ENCODE data around the gene RAB25. TPM values are rescaled to one million over a fixed set of nuclear protein-coding genes. Genes with fewer than 3 reads are reported as not detected.
A peak's percentile ranks its signal among the peaks of the same experiment; 100 is the strongest.

Gene RAB25
- total and polyA plus RNA-seq, 4 donors = 0.67 to 2.0 (median 0.92) TPM

DNA sequence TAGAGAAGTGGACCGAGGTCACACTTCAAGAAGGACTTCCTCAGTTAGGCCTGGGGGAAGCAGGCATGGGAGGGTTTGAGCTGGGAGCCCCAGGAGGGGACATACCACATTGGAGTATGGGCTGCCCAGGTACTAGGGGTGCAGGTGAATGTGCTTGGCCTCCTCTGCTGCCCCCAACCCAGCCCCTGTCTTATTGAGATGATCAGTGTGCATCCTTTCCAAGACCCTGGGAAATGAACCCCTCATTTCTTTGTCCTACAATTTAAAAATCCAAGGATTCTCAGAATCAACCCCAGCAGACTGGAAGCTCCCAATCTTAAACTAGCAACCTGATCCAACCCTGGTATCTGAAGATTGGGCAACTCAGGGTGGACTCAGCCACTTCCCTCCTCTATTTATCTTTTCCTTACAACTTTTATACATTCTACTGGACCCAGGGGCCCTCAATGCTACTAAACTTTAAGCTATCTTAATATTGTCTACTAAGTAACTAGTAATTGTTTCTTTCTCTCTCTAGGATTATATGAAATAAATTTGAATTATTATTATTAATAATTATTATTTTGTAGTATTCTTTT, 12.2 kb downstream of the RAB25 start:
- DNase-seq (ENCODE audit: low spot score) = no peak
- Histone ChIP-seq H3K27ac (ENCODE audit: low read depth in 1 of 2, low read length in 2 of 2) (peak overlapping the region in 1 of 2 donors; percentile 20), H3K4me3 (ENCODE audit: low read depth in 1 of 3, low read length in 3 of 3) (no peak overlapping the region), H3K4me1 (ENCODE audit: control insufficient read depth in 4 of 4, insufficient read depth in 4 of 4, low read length in 3 of 4) (peaks cover 11 to 45% (median 32%) of the 10 kb centered on the region in 4 donors), H3K9ac (ENCODE audit: low read depth in 1 of 2, low read length in 2 of 2) (no peak overlapping the region), H3K36me3 (ENCODE audit: control insufficient read depth in 4 of 4, insufficient read depth in 3 of 4, low read depth in 1 of 4, low read length in 3 of 4) (no peaks in the 10 kb centered on the region), H3K27me3 (ENCODE audit: control insufficient read depth in 4 of 4, insufficient read depth in 4 of 4, low read length in 3 of 4) (no peaks in the 10 kb centered on the region), H3K9me3 (ENCODE audit: control insufficient read depth in 4 of 4, low read length in 3 of 4) (no peaks in the 10 kb centered on the region)
- WGBS = 42% methylated on average over 1 of the region's 1 CpG
- no peak for TF ChIP-seq RAD21 (IDR thresholded peaks at IDR 0.05)
- TF ChIP-seq JUND (IDR thresholded peaks at IDR 0.05) = no peak
- no peak for TF ChIP-seq NR2F2 (IDR thresholded peaks at IDR 0.05)
- TF ChIP-seq, protein P1, sequence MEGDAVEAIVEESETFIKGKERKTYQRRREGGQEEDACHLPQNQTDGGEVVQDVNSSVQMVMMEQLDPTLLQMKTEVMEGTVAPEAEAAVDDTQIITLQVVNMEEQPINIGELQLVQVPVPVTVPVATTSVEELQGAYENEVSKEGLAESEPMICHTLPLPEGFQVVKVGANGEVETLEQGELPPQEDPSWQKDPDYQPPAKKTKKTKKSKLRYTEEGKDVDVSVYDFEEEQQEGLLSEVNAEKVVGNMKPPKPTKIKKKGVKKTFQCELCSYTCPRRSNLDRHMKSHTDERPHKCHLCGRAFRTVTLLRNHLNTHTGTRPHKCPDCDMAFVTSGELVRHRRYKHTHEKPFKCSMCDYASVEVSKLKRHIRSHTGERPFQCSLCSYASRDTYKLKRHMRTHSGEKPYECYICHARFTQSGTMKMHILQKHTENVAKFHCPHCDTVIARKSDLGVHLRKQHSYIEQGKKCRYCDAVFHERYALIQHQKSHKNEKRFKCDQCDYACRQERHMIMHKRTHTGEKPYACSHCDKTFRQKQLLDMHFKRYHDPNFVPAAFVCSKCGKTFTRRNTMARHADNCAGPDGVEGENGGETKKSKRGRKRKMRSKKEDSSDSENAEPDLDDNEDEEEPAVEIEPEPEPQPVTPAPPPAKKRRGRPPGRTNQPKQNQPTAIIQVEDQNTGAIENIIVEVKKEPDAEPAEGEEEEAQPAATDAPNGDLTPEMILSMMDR (IDR thresholded peaks at IDR 0.05; ENCODE audit: low read depth, low read length, missing input control) = no peak
- TF ChIP-seq, protein P2, sequence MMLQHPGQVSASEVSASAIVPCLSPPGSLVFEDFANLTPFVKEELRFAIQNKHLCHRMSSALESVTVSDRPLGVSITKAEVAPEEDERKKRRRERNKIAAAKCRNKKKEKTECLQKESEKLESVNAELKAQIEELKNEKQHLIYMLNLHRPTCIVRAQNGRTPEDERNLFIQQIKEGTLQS (IDR thresholded peaks at IDR 0.05) = no peak
- TF ChIP-seq TAF1 (conservative IDR thresholded peaks at IDR 0.05) = no peak
- TF ChIP-seq, protein P3, sequence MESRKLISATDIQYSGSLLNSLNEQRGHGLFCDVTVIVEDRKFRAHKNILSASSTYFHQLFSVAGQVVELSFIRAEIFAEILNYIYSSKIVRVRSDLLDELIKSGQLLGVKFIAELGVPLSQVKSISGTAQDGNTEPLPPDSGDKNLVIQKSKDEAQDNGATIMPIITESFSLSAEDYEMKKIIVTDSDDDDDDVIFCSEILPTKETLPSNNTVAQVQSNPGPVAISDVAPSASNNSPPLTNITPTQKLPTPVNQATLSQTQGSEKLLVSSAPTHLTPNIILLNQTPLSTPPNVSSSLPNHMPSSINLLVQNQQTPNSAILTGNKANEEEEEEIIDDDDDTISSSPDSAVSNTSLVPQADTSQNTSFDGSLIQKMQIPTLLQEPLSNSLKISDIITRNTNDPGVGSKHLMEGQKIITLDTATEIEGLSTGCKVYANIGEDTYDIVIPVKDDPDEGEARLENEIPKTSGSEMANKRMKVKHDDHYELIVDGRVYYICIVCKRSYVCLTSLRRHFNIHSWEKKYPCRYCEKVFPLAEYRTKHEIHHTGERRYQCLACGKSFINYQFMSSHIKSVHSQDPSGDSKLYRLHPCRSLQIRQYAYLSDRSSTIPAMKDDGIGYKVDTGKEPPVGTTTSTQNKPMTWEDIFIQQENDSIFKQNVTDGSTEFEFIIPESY (IDR thresholded peaks at IDR 0.05) = no peak
- no peak for TF ChIP-seq EGR1 (IDR thresholded peaks at IDR 0.05; ENCODE audit: low read depth in 2 of 2)
- TF ChIP-seq SP1 (IDR thresholded peaks at IDR 0.05) = no peak
- TF ChIP-seq, protein P4, sequence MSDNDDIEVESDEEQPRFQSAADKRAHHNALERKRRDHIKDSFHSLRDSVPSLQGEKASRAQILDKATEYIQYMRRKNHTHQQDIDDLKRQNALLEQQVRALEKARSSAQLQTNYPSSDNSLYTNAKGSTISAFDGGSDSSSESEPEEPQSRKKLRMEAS (IDR thresholded peaks at IDR 0.05) = no peak
- TF ChIP-seq, protein P5, sequence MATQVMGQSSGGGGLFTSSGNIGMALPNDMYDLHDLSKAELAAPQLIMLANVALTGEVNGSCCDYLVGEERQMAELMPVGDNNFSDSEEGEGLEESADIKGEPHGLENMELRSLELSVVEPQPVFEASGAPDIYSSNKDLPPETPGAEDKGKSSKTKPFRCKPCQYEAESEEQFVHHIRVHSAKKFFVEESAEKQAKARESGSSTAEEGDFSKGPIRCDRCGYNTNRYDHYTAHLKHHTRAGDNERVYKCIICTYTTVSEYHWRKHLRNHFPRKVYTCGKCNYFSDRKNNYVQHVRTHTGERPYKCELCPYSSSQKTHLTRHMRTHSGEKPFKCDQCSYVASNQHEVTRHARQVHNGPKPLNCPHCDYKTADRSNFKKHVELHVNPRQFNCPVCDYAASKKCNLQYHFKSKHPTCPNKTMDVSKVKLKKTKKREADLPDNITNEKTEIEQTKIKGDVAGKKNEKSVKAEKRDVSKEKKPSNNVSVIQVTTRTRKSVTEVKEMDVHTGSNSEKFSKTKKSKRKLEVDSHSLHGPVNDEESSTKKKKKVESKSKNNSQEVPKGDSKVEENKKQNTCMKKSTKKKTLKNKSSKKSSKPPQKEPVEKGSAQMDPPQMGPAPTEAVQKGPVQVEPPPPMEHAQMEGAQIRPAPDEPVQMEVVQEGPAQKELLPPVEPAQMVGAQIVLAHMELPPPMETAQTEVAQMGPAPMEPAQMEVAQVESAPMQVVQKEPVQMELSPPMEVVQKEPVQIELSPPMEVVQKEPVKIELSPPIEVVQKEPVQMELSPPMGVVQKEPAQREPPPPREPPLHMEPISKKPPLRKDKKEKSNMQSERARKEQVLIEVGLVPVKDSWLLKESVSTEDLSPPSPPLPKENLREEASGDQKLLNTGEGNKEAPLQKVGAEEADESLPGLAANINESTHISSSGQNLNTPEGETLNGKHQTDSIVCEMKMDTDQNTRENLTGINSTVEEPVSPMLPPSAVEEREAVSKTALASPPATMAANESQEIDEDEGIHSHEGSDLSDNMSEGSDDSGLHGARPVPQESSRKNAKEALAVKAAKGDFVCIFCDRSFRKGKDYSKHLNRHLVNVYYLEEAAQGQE (IDR thresholded peaks at IDR 0.05) = no peak
- no peak for TF ChIP-seq FOXA1 (IDR thresholded peaks at IDR 0.05)
- TF ChIP-seq HNF4A (conservative IDR thresholded peaks at IDR 0.05) = no peak
- TF ChIP-seq RXRA (IDR thresholded peaks at IDR 0.05) = no peak

DNA sequence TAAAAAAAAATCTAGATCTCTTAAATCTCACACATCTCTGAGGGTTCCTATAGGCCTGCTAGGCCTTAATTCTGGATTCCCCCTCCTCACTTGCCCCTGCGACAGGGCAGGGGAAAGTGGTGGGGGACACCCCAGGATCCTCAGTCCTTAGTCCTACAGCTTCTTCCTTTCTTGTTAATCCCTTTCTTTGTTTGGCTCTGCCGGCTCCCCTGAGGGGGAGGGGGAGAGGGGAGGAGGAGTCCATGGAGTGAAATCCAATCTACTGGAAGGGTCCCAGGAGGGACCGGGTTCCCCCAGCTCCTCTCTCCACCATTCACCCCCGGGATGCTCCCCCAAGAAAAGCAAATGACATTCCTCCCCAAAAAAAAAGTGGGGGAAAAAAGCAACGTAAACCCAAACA, 12.8 kb downstream of the RAB25 start:
- H3K9me3 ChIP-seq (ENCODE audit: control insufficient read depth in 4 of 4, low read length in 3 of 4) = no peaks in the 10 kb centered on the region
- H3K27me3 ChIP-seq (ENCODE audit: control insufficient read depth in 4 of 4, insufficient read depth in 4 of 4, low read length in 3 of 4) = no peaks in the 10 kb centered on the region
- peaks cover 11 to 45% (median 32%) of the 10 kb centered on the region in 4 donors for H3K4me1 ChIP-seq (ENCODE audit: control insufficient read depth in 4 of 4, insufficient read depth in 4 of 4, low read length in 3 of 4)
- H3K27ac ChIP-seq (ENCODE audit: low read depth in 1 of 2, low read length in 2 of 2) = no peak overlapping the region
- no peak overlapping the region for H3K9ac ChIP-seq (ENCODE audit: low read depth in 1 of 2, low read length in 2 of 2)
- TF ChIP-seq TAF1 (conservative IDR thresholded peaks at IDR 0.05) (no peak), FOXA2 (IDR thresholded peaks at IDR 0.05) (no peak), HNF4G (IDR thresholded peaks at IDR 0.05) (no peak), YY1 (IDR thresholded peaks at IDR 0.05) (no peak), EGR1 (IDR thresholded peaks at IDR 0.05; ENCODE audit: low read depth in 2 of 2) (no peak), RXRA (IDR thresholded peaks at IDR 0.05) (no peak), RAD21 (IDR thresholded peaks at IDR 0.05) (no peak)
- WGBS = 63% methylated on average over 5 of the region's 5 CpGs
- H3K36me3 ChIP-seq (ENCODE audit: control insufficient read depth in 4 of 4, insufficient read depth in 3 of 4, low read depth in 1 of 4, low read length in 3 of 4) = no peaks in the 10 kb centered on the region
- no peak for DNase-seq (ENCODE audit: low spot score)
- H3K4me3 ChIP-seq (ENCODE audit: low read depth in 1 of 3, low read length in 3 of 3) = no peak overlapping the region
